Stimulated activated naive CD8-positive, alpha-beta T cell treated with anti-CD3 and anti-CD28 coated beads, Interleukin-15, Interleukin-2, amounts not matched to agents 100 U/mL and 50 U/mL, for 24 hours (primary cell): ENCODE data around the gene TAS2R31.
"Not testable (repeated sequence)": the region's sequence is repeated elsewhere in the genome, so short reads cannot be mapped to it uniquely, and the experiment has no call there.

ENCODE experiments used
- ATAC-seq: fragments of 150-1000 bp; cut with Tn5 transposase; one replicate; pipeline ENCODE4 v1.10.0; 2021
- DNase-seq: peaks from one replicate; pipeline ENCODE4 v3.0.0; 2021

Gene TAS2R31

GRCh38 chr12:11031307-11031706, at the start of gene TAS2R31:
Gene TAS2R31 (minus strand): TSS chr12:11031407. CDS start chr12:11031335, 72 bp downstream.
- no peak for DNase-seq

GRCh38 chr12:11078246-11078645, 47.0 kb upstream of the TAS2R31 start:
- ATAC-seq (no peak), DNase-seq (no peak)

More at GRCh38 chr12:11031307-11031706, at the start of gene TAS2R31:
- no peak for ATAC-seq

GRCh38 chr12:11075642-11076041, 44.4 kb upstream of the TAS2R31 start:
- ATAC-seq: no peak

GRCh38 chr12:11071414-11071813, 40.2 kb upstream of the TAS2R31 start:
- ATAC-seq (no peak), DNase-seq (no peak)

More at GRCh38 chr12:11075642-11076041, 44.4 kb upstream of the TAS2R31 start:
- no peak for DNase-seq

- ATAC-seq (no peak), DNase-seq (no peak)
Observed at GRCh38 chr12:11070999-11071398, 39.8 kb upstream of the TAS2R31 start.

GRCh38 chr12:11069854-11070365, 38.7 kb upstream of the TAS2R31 start:
- ATAC-seq: no peak

GRCh38 chr12:11067514-11067913, 36.3 kb upstream of the TAS2R31 start:
- ATAC-seq (no peak), DNase-seq (no peak)

More at GRCh38 chr12:11069854-11070365, 38.7 kb upstream of the TAS2R31 start:
- DNase-seq: no peak

GRCh38 chr12:11062194-11062593, 31.0 kb upstream of the TAS2R31 start, which contains the start of gene TAS2R46:
Gene TAS2R46 (minus strand): TSS chr12:11062294. CDS start chr12:11062294, 0 bp downstream.
- DNase-seq, ATAC-seq: not testable (repeated sequence)

- DNase-seq (no peak), ATAC-seq (peak; percentile 40)
Observed at GRCh38 chr12:11059784-11060183, 28.6 kb upstream of the TAS2R31 start.

- ATAC-seq (no peak), DNase-seq (no peak)
Observed at GRCh38 chr12:11059041-11059440, 27.8 kb upstream of the TAS2R31 start.

- no peak for ATAC-seq
- DNase-seq: no peak
Observed at GRCh38 chr12:11055306-11055705, 24.1 kb upstream of the TAS2R31 start.

- not testable (repeated sequence) for ATAC-seq, DNase-seq
Observed at GRCh38 chr12:11049806-11050531, 18.8 kb upstream of the TAS2R31 start.

- DNase-seq, ATAC-seq: not testable (repeated sequence)
Observed at GRCh38 chr12:11041366-11041765, 10.2 kb upstream of the TAS2R31 start.

- DNase-seq: no peak
- no peak for ATAC-seq
Observed at GRCh38 chr12:11040162-11040561, 9.0 kb upstream of the TAS2R31 start.

- no peak for ATAC-seq
Observed at GRCh38 chr12:11039171-11039570, 8.0 kb upstream of the TAS2R31 start.

GRCh38 chr12:11033959-11034358, 2.8 kb upstream of the TAS2R31 start:
- ATAC-seq: peak; percentile 63
- not testable (repeated sequence) for DNase-seq

More at GRCh38 chr12:11039171-11039570, 8.0 kb upstream of the TAS2R31 start:
- DNase-seq: no peak

- no peak for DNase-seq
- no peak for ATAC-seq
Observed at GRCh38 chr12:11026118-11026517, 5.1 kb downstream of the TAS2R31 start.

GRCh38 chr12:11023387-11023786, 7.8 kb downstream of the TAS2R31 start:
- DNase-seq: no peak
- no peak for ATAC-seq

- DNase-seq: no peak
- ATAC-seq: no peak
Observed at GRCh38 chr12:11022520-11022919, 8.7 kb downstream of the TAS2R31 start, which contains the start of gene TAS2R19. Gene TAS2R19 (minus strand): TSS chr12:11022620. CDS start chr12:11022571, 49 bp downstream.

- DNase-seq (no peak), ATAC-seq (no peak)
Observed at GRCh38 chr12:11016937-11017336, 14.3 kb downstream of the TAS2R31 start.

- no peak for ATAC-seq
- DNase-seq: no peak
Observed at GRCh38 chr12:11015775-11016430, 15.3 kb downstream of the TAS2R31 start.

GRCh38 chr12:11014234-11014633, 17.0 kb downstream of the TAS2R31 start:
- no peak for DNase-seq
- no peak for ATAC-seq

- DNase-seq (no peak), ATAC-seq (no peak)
Observed at GRCh38 chr12:11007608-11008007, 23.6 kb downstream of the TAS2R31 start.
